Posterior vena cava (tissue), 2 donors: ENCODE data around the gene PRM1. TPM values are rescaled to one million over a fixed set of nuclear protein-coding genes. Genes with fewer than 3 reads are reported as not detected.

Experiments
- DNase-seq: peaks from one replicate; pipeline ENCODE4 v3.0.0-alpha.2; 2020; ENCODE audit warnings: low spot score
- intact Hi-C, 2 donors: fragments of 100-400 bp; cut with DNase I; formaldehyde crosslinking; loops; one replicate each; pipeline versions ENCODE4 v1.14.1 to v1.14.2; 2022 to 2023
- total RNA-seq, 2 donors: library from RNA; stranded (reverse); fragmentation: NEBNext Ultra II Directional; extraction: Animal tissue kit (Norgen Biotek cat#: 25700); gene quantifications; one replicate each; pipeline ENCODE4 v1.2.1, GENCODE V29; 2021
- donor health status: DM: yes; HTN: yes; CAD: no.
- donor health status: DM: yes; HTN: yes; CAD: no.

PRM1 gene
- total RNA-seq, 2 donors from 2014 or later = not detected

DNA sequence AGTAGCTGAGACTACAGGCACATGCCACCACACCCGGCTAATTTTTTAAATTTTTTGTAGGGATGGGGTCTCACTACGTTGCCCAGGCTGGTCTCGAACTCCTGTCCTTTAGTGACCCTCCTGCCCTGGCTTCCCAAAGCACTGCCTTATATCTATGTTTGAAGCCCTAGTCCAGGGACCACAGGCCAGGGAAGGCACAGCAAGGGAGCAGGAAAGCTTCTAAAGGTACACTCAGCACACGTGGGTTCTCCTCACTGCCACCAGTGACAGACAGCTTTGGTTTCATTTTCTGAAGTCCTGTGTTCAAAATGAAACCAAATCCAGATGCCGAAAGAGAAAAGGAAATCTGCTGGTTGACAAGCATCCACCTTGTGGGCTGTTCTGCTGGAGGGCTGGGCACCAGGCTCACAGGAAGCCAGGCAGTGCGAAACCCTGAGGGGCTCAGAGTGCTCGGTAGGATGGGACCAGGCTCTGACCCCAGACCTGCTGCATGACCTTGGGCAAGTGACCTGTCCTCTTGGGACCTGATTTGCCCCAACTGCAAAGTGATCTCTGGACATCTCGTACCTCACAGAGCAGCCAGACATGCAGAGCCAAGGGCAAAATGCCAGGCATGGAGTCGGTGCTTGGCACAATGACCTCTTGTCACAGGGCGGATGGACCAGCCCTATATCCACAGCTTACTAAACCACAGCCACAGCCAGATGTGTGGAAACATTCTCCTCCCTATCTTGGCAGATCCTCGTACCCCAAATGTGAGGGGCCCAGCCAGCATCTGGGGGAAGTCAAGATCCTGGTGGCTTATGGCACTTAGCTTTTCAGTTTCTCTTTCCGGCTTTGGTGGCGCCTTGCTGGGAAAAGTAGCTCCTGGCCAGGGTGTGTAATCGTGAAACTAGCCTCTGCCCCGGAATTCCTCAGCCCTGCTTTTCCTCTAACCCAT lies 22.3 kb downstream of the PRM1 start:
- intact Hi-C loops = loop anchor here (10.0 kb wide), 2 partner anchors 144 to 154 kb away; no protein-coding TSS in a partner anchor
- DNase-seq = no peak

DNA sequence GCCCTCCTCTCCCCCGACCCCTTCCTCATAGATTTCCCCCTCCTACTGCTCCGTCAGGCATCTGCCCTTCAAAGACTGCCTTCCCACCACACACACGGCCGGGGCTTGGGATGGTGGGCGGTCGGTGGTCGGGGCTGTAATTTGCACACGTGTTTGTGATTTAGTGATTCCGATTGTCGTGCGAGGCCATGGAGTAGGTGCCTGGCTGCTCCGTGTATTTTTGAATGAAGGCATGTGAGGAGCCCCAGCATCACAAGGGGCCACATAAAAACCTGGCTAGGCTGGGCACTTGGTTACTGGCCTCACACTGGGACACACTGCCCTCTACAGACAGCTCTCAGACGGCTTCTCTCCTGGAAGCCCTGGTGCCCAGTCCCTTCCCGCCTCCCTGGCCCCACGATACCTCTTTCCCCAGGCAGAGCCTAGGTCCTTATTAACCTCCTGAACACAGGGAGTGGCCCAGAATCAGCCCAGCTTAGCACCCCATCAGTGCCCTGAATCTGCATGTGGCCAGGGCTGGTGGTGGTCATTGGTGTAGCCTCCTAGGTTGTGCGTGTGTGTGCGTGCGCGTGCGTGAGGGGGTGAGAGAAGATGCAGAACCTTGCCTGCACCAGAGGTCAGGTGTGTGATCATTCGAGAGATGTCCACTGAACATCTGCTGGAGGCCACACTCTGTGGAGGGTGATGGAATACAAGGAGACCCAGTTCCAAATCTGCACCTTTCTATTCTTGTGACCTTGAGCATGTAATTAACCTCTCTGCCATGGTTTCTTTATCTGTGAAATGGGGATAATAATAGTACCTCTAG lies 23.8 kb downstream of the PRM1 start:
- DNase-seq = peak; percentile 91
- intact Hi-C loops = loop anchor here (10.0 kb wide), 2 partner anchors 143 to 153 kb away; no protein-coding TSS in a partner anchor

DNA sequence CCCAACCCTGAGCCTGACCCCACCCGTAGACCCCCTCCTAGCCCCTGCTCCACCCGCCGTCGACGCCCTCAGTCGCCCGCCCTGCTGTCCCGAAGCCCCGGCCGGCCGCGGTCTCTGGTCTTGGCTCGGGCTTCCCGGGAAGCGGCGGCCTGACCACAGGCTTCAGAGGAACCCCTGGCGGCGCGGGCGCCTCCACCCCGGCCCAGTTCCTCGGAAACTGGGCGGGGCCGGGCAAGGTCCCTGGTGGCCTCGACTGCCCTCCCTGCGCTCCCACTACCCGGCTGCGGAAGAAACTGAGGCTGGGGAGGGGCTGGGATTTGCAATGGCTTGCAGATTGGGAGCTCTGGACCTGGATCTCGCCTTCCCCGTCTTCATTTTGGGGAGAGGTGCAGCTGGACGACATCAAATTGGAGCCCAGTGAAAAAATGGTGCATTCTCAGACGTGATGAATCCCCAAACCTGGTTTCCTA lies 24.4 kb downstream of the PRM1 start:
- intact Hi-C loops = loop anchor here (10.0 kb wide), 2 partner anchors 142 to 152 kb away; no protein-coding TSS in a partner anchor
- peak; percentile 88 for DNase-seq

DNA sequence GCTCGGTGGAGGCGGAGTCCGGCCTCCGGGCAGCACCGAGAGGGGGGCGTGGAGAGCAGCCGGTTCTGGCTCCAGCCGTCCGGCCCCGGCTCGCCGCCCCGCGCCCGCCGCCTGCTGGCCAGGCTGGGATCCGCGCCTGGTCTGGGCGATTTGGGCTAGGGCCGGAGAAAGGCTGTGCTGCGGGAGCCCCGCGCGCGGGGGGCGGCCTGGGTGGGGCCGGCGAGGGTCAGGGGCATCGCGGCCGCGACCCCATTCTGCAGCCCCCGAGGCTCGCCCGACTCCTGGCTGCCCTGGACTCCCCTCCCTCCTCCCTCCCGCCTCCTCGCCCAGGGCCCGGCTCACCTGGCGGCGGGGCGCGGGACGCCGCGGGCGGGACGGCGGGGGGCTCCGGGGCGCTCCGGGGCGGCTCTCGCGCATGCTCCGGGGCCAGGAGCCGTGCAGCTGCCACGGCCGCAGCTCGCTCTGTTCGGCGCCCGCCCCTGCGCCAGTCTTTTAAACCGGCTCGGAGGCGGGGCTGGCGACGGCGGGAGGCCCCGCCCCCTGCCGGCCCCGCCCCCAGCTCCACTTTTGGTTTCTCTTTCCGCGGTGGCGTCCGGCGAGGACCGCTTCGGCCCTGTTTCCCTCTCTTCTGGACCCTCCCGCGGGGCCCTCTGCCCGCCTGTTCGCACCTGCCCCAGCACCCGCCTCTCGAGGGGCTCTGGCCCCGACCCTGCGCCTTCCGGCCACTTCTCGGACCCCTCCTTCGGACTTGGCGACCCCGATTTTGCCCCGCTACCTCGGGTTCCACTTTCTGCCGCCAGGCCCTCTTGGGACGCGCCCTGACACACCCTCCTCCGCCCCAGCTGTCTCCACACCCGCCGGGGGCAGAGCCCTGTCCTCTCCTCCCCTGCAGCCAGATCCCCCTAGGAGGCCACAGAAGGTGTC lies 25.1 kb downstream of the PRM1 start, which contains the start of gene SOCS1:
Gene SOCS1, minus strand, starts transcription at position 468 of the 924 bp plus-strand sequence. CDS start 726 bp downstream, outside the sequence.
- intact Hi-C loops = loop anchor here (2.0 to 10.0 kb wide), 3 partner anchors 141 to 285 kb away; no protein-coding TSS in a partner anchor
- DNase-seq = peak; percentile 95

DNA sequence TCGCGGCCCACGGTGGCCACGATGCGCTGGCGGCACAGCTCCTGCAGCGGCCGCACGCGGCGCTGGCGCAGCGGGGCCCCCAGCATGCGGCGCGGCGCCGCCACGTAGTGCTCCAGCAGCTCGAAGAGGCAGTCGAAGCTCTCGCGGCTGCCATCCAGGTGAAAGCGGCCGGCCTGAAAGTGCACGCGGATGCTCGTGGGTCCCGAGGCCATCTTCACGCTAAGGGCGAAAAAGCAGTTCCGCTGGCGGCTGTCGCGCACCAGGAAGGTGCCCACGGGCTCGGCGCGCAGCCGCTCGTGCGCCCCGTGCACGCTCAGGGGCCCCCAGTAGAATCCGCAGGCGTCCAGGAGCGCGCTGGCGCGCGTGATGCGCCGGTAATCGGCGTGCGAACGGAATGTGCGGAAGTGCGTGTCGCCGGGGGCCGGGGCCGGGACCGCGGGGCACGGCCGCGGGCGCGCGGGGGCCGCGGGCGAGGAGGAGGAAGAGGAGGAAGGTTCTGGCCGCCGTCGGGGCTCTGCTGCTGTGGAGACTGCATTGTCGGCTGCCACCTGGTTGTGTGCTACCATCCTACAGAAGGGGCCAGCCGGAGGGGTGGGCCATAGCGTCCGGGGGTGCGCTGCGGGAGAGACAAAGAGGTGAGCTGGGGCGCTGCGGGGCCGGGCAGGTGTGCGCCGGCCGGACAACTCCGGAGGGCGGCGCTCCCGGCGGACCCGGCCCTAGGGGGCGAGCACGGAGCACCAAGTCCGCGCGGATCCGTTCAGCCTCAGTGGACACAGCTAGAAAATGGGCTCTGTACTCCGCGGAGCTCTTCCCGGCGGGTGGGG lies 26.0 kb downstream of the PRM1 start:
- intact Hi-C loops = loop anchor here (2.0 to 10.0 kb wide), 3 partner anchors 140 to 284 kb away; no protein-coding TSS in a partner anchor
- DNase-seq = peak; percentile 85

DNA sequence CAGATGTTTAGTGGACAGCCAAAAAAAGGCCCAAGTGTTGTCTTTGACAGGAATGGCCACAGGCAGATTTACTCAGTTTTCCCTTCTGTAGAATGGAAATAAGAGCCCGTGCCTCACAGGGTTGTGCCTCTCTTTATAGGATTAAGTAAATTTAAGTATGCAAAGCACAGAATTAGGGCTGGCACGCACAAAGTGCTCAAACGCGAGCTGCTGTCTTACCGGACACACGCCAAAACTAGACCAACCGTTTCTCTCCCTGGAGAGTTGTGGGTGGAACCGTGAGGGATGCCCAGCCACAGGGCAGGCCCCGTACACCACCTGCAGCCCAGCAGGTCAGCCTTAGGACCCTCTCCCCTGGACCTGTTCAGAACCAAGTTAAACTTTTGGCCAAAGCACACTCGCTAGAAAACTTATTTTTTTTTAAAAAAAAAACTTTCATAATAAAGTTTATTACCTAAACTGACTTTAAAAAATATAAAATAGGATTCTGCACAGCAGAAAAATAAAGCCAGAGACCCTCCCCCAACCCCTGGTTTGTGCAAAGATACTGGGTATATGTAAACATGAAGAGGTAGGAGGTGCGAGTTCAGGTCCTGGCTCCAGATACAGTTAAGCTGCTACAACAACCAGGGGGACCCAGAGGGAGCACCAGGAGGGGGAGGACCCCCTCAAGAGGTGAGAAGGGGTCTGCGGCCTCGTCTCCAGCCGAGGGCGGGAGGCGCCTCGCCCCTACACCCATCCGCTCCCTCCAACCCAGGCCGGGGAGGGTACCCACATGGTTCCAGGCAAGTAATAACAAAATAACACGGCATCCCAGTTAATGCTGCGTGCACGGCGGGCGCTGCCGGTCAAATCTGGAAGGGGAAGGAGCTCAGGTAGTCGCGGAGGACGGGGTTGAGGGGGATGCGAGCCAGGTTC lies 26.9 kb downstream of the PRM1 start:
- intact Hi-C loops = loop anchor here (2.0 to 10.0 kb wide), 4 partner anchors 139 to 283 kb away; no protein-coding TSS in a partner anchor
- no peak for DNase-seq

DNA sequence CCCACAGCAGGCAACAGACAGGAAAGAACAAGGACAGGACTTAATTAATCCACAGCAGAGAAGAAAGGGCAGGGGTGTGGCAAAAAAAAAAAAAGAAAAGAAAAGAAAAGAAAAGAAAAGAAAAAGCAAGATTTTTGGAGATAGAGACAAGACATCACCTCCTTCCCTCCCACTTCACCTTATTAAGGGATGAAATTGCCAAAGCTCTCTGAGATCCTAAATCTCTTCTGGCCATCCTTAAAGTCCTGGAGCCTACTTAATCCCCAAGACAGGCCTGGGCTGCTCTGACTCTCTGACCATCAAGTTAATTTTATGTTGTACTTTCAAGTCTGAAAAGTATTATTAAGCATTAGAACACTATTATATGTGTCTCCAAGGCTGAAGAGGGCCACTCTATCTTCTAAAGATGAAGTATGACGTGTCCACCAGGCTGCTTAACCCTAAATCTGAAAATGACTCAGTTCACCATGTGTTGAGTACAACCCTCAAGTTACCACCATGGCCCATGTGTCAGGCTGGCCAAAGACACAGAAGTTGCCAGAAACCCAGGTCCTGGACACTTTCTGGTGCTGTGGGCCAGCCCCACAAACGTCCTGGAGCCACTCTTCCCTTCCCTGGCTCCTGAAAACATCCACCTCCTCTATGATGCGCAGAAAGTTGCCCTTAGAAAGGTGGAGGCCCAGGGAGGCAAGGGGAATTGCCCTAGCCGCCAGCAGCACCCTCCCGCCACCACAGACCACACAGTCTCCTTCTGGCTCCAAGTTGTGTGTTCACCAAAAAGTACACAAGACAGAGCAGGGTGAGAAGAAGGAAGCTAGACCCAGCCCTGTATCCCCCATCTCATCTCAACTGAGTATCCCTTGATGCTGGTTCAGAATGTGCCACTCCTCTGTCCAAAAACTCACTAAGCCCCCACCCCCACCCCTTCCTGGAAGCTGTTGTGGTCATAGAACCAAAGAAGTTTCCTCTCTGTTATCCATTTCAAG lies 27.8 kb downstream of the PRM1 start:
- intact Hi-C loops = loop anchor here (2.0 to 10.0 kb wide), 3 partner anchors 139 to 277 kb away; no protein-coding TSS in a partner anchor
- DNase-seq = no peak

DNA sequence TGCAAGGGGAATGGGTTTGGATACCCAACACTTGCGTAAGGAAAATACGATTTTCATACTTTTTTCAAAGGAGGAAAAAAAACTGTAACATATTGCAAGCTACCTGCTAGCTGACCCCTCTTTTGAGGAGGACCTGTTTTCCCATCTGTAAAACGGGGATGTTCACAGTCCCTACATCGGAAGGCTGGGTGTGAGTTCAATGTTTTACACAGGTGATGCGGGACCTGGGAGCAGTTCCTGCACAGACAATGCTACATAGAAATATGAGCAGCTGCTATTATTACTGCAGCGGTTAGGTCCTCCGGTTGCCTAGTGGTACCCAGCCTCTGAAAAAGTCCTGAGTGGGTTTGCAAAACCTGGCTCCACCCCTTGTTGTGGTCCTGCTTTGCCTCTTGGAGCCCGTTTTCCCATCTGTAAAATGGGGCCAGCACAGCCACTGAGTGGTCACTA lies 28.6 kb downstream of the PRM1 start:
- no peak for DNase-seq
- intact Hi-C loops = loop anchor here (2.0 to 10.0 kb wide), 3 partner anchors 138 to 276 kb away; no protein-coding TSS in a partner anchor

DNA sequence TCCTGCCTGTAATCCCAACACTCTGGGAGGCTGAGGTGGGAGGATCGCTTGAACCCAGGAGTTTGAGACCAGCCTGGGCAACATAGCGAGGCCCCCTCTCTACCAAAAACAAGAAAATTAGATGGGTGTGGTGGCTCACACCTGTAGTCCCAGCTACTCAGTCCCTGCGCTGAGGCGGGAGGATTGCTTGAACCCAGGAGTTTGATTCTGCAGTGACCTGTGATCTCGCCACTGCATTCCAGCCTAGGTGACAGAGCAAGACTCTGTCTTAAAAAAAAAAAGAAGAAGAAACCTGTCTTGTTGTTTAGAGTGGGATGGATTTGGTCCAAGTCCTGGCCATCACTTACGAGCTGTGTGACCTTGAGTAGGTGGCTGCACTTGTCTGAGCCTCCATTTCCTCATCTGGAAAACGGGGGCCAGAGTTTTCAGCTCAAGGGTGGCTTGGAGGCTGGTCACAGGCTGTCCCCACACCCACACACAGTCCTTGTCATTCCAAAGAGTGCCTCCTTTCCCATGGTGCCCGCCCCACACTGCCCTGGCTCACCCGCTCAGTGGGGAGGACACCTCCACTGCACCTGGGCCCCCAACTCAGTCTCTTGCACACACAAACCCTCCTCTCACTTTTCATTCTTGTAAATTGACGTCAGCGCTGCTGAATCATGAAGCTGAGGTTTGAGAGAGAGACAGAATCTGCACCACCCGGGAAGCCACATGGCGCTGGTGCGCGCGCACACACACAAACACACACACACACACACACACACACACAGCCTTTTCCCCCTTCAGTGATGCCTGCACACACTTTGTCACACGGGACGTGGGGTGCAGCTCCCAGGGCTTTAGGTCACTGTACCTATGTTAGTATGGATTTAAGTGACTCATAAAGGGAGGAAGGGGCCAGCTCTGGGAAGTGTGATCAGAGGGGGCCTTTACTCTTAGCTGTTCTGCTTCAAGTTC lies 29.3 kb downstream of the PRM1 start:
- intact Hi-C loops = loop anchor here (2.0 to 10.0 kb wide), 3 partner anchors 137 to 275 kb away; no protein-coding TSS in a partner anchor
- DNase-seq = no peak

DNA sequence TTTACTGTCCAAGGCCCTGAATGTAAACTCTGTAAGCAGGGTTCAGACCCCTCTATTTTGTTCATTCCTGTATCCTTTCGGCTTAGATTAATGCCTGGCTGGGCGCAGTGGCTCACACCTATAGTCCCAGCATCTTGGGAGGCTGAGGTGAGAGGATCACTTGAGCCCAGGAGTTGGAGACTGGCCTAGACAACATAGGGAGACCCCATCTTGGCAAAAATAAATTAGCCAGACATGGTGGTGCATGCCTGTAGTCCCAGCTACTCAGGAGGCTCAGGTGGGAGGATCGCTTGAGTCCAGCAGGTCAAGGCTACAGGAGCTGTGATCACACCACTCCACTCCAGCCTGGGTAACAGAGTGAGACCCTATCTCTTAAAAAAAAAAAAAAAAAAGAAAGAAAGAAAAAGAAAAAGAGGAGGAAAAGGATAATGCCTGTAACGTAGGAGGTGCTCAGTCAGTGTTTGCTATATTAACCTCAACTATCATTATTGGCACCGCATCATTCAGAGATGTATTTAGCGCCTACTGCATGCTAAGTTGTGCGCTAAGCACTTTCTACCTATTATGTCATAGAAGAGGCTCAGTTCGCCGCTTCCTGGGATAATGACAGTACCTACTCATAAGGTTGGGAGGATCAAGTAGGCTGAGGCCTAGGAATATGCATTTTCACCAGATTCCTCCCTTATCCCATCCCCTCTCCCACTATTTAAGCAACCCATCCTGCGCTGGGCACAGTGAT lies 30.2 kb downstream of the PRM1 start:
- DNase-seq = no peak
- intact Hi-C loops = loop anchor here (10.0 kb wide), 2 partner anchors 136 to 146 kb away; no protein-coding TSS in a partner anchor

DNA sequence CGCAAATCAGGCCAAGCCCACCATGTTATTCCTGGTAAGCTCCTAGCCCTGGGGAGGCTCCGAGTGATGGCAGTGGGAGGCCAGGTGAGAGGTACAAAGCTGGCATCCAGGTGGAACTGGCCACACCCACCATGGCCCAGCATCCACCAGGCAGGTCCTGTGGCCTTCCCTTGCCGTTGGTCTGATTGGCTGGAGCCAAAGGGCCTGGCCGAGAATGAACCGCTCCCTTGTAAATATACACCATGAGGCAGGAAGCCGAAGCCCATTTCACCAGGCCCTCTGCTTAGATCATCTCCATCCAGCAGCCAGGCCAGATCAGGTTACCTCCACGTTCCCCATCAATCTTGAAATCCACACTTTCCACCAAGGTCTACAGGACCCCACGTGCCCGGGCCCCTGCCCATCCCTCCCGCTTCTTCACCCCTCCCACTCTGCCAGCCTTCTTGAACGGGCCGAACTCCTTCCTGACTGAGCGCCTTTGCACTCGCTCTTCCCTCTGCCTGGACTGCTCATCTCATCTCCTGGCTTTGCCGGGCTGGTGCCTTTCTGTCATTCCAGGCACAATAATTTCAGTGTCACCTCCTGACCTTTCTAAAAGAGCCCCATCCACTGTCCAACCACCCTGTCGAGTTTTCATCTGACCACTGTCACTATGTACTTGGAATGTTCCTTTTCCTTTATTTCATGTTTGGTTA lies 30.9 kb downstream of the PRM1 start:
- intact Hi-C loops = loop anchor here (10.0 kb wide), 2 partner anchors 135 to 145 kb away; no protein-coding TSS in a partner anchor
- no peak for DNase-seq

DNA sequence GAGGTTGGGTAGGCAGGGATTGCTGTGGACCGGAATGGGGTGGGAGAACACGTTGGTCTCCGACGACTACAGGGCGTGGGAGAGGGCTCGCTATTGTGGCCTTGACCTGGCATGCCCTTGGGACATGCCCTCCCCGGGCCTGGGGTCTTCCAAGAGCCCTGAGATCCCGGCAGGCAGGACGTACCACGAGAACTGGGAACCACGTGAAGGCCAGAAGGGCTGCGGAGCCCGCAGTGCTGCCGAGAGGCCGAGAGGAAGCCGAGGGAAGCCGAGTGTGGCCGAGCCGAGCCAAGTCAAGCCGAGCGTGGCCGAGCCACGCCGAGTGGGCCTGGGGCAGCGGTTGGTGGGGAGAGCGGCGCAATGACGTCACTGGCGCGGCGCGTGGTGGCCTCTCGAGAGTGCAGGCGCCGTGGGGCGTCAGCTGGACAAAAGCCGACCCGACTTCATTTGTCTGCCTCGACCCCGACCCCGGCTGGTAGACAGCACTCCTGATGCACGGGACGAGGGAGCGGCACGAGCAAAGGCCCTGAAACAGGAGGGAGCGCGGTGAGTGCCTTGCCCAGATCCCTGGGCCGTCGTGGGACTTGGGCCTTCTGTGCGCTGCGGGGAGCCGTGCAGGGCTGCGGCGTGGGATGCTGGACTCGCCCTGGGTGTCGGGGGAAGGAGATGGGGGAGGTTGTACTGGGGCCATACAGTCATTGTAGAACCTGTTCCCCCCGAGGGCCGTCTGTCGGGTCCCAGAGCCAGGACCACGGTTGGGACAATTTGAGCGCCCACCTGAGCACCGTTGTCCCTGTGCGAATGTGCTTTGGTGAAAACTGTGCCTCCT lies 31.7 kb downstream of the PRM1 start:
- no peak for DNase-seq
- intact Hi-C loops = loop anchor here (10.0 kb wide), 2 partner anchors 135 to 145 kb away; no protein-coding TSS in a partner anchor
